ENCODE results near the gene CALHM5. TPM values are rescaled to one million over a fixed set of nuclear protein-coding genes. Genes with fewer than 3 reads are reported as not detected.

The CALHM5 gene
- total RNA-seq, 1 experiment from 2014 or later: 0.05 TPM

Other genes starting within 250 kb of the CALHM5 start
- 78.4 and 79.0 TPM in 2 replicates for gene TSPYL1, start 231.7 kb upstream of the CALHM5 start, total RNA-seq (2022)
- 28.6 and 43.8 TPM in 2 replicates for gene DSE, start 140.7 kb upstream of the CALHM5 start, total RNA-seq (2022)
- 1.4 TPM in 1 of 2 replicates, not detected in the other for gene CALHM6, start 50.3 kb upstream of the CALHM5 start, total RNA-seq (2022)
- gene TRAPPC3L, start 34.0 kb downstream of the CALHM5 start, total RNA-seq (2022): not detected in 2 replicates
- gene CALHM4, start 42.1 kb downstream of the CALHM5 start, total RNA-seq (2022): not detected in 2 replicates
- 22.5 and 29.5 TPM in 2 replicates for gene RWDD1, start 59.9 kb downstream of the CALHM5 start, total RNA-seq (2022)
- 0.21 and 0.22 TPM in 2 replicates for gene RSPH4A, start 104.8 kb downstream of the CALHM5 start, total RNA-seq (2022)
- gene ZUP1, start 157.1 kb downstream of the CALHM5 start, total RNA-seq (2022): 12.8 and 14.7 TPM in 2 replicates
- gene KPNA5, start 169.6 kb downstream of the CALHM5 start, total RNA-seq (2022): 9.2 and 12.2 TPM in 2 replicates

Data from Calu3 (cell line).